ENCODE measurements around the gene AGBL5. TPM values are rescaled to one million over a fixed set of nuclear protein-coding genes. Genes with fewer than 3 reads are reported as not detected.

Gene AGBL5
- total and polyA plus RNA-seq, 2 of the 13 experiments (the other 11 are each of a cell fraction or from before 2014, with no cell fraction given), result 55.9 to 73.3 TPM

- 0 out of 2 replicates have a peak, but pooled peaks have one; percentile 45 for TF ChIP-seq ZNF576 (CRISPR knock-in tag; IDR thresholded peaks at IDR 0.05)
- no peak for TF ChIP-seq ZNF629 (CRISPR knock-in tag; conservative IDR thresholded peaks at IDR 0.05)
- TF ChIP-seq ELF1 (CRISPR knock-in tag; IDR thresholded peaks at IDR 0.05), result no peak
- no peak for TF ChIP-seq ISX (CRISPR knock-in tag; conservative IDR thresholded peaks at IDR 0.05)
- no peak for TF ChIP-seq TOE1 (CRISPR knock-in tag; IDR thresholded peaks at IDR 0.05)
- TF ChIP-seq HINFP (CRISPR knock-in tag; IDR thresholded peaks at IDR 0.05; ENCODE audit: low read depth), result no peak
- no peak for TF ChIP-seq BCL3 (CRISPR knock-in tag; IDR thresholded peaks at IDR 0.05)
- no peak for TF ChIP-seq HBP1 (CRISPR knock-in tag; IDR thresholded peaks at IDR 0.05; ENCODE audit: low read depth)
- TF ChIP-seq ZNF543 (CRISPR knock-in tag; IDR thresholded peaks at IDR 0.05), result no peak
- TF ChIP-seq REPIN1 (CRISPR knock-in tag; IDR thresholded peaks at IDR 0.05; ENCODE audit: borderline replicate concordance, low read depth), result no peak
- no peak for TF ChIP-seq ZNF550 (CRISPR knock-in tag; IDR thresholded peaks at IDR 0.05; ENCODE audit: borderline replicate concordance)
- TF ChIP-seq PCBP1 (IDR thresholded peaks at IDR 0.05; ENCODE audit: borderline replicate concordance, low read depth, low read length), result peak; percentile 70; the same call in 1 of the 2 replicates
- TF ChIP-seq BRD4 (CRISPR knock-in tag; IDR thresholded peaks at IDR 0.05), result no peak
- no peak for TF ChIP-seq E2F5 (CRISPR knock-in tag; conservative IDR thresholded peaks at IDR 0.05)
- no peak for TF ChIP-seq GFI1 (CRISPR knock-in tag; IDR thresholded peaks at IDR 0.05; ENCODE audit: borderline replicate concordance)
- no peak for TF ChIP-seq SIX1 (CRISPR knock-in tag; IDR thresholded peaks at IDR 0.05; ENCODE audit: borderline replicate concordance)
- 0 out of 2 replicates have a peak, but pooled peaks have one; percentile 0 for TF ChIP-seq HES4 (CRISPR knock-in tag; IDR thresholded peaks at IDR 0.05; ENCODE audit: borderline replicate concordance)
- TF ChIP-seq ZNF382 (CRISPR knock-in tag; IDR thresholded peaks at IDR 0.05; ENCODE audit: borderline replicate concordance), result no peak
- TF ChIP-seq HNRNPL (IDR thresholded peaks at IDR 0.05; ENCODE audit: low read depth, low read length), result no peak
- TF ChIP-seq NR3C1 (CRISPR knock-in tag; IDR thresholded peaks at IDR 0.05), result no peak
Measured at GRCh38 chr2:27071990-27072830, 20.7 kb downstream of the AGBL5 start (continued).

All from HepG2 (cell line).